Kidney (tissue), 14 donors: Measurements from ENCODE around the gene JADE3. TPM values are rescaled to one million over a fixed set of nuclear protein-coding genes. Genes with fewer than 3 reads are reported as not detected.

Experiments
- DNase-seq, 5 donors: peaks; one replicate each; pipeline ENCODE4 v3.0.0-alpha.2; 2013 to 2020
- FAIRE-seq: peaks from 2 replicates; lab custom pipeline; 2012; peaks lifted over from hg19 to GRCh38; lab: Jason Lieb, UNC
- H3K27ac ChIP-seq, 2 donors: one replicate each; pipeline ENCODE4 v1.7.0; 2013; ENCODE audit warnings: low read depth in 2 of 2, low read length in 2 of 2, inconsistent platforms in 1 of 2
- H3K27me3 ChIP-seq: one replicate; pipeline ENCODE4 v1.7.1; 2013; ENCODE audit warnings: low read length, inconsistent platforms; ENCODE audit not compliant: control insufficient read depth, insufficient read depth
- H3K36me3 ChIP-seq, 3 donors: one replicate each; pipeline versions ENCODE4 v1.7.0 to v1.7.1; 2013; ENCODE audit warnings: low read length in 3 of 3, control low read depth in 1 of 3, inconsistent platforms in 1 of 3; ENCODE audit not compliant: insufficient read depth in 3 of 3, control insufficient read depth in 2 of 3
- H3K4me1 ChIP-seq, 3 donors: one replicate each; pipeline versions ENCODE4 v1.7.0 to v1.7.1; 2013; ENCODE audit warnings: low read length in 3 of 3, inconsistent platforms in 1 of 3, low read depth in 1 of 3; ENCODE audit not compliant: control insufficient read depth in 2 of 3, insufficient read depth in 2 of 3
- H3K4me3 ChIP-seq, 3 donors: one replicate each; pipeline versions ENCODE4 v1.7.0 to v1.8.1; 2013; ENCODE audit warnings: low read length in 3 of 3, control low read depth in 1 of 3, inconsistent platforms in 1 of 3
- H3K9ac ChIP-seq, 3 donors: one replicate each; pipeline versions ENCODE4 v1.7.0 to v1.7.1; 2013; ENCODE audit warnings: low read length in 3 of 3, control low read depth in 1 of 3, inconsistent platforms in 1 of 3
- H3K9me3 ChIP-seq, 3 donors: one replicate each; pipeline versions ENCODE4 v1.7.0 to v1.7.1; 2013; ENCODE audit warnings: low read length in 3 of 3, control low read depth in 1 of 3, inconsistent platforms in 1 of 3; ENCODE audit not compliant: control insufficient read depth in 2 of 3, insufficient read depth in 1 of 3
- CTCF ChIP-seq: IDR thresholded peaks from 3 replicates; pipeline ENCODE4 v1.5.1; 2012; ENCODE audit warnings: mild to moderate bottlenecking, moderate library complexity, borderline replicate concordance; ENCODE audit not compliant: insufficient read depth; ENCODE audit errors: extremely low read depth
- intact Hi-C: fragments of 100-400 bp; cut with DNase I; formaldehyde crosslinking; loops from one replicate; pipeline ENCODE4 v1.11.1; 2022
- polyA plus RNA-seq: library from polyadenylated mRNA; stranded (reverse); fragments of 350-450 nt; fragmentation: Illumina TruSeq; extraction: RNeasy Lipid Tissue Mini Kit (QIAGEN cat#74804); gene quantifications from one replicate; pipeline ENCODE4 v1.2.3, GENCODE V29; 2014; ENCODE audit warnings: low read depth, low replicate concordance; ENCODE audit not compliant: insufficient read depth
- total RNA-seq: library from RNA; stranded (reverse); fragmentation: NEBNext Ultra II Directional; extraction: Animal tissue kit (Norgen Biotek cat#: 25700); gene quantifications from one replicate; pipeline ENCODE4 v1.2.1, GENCODE V29; 2021
- donor health status: control.
- donor health status: control.
- donor health status: control.
- donor health status: control.
- donor health status: control.
- donor health status: DM: yes; HTN: yes; CAD: no.
- donor health status: Normal renal cell carcinoma (clear cell type).

Gene JADE3
- total and polyA plus RNA-seq, 2 donors from 2014 or later: 3.2 to 13.1 TPM

GRCh38 chrX:46882266-46882665, 30.0 kb upstream of the JADE3 start:
- H3K36me3 ChIP-seq: no peaks in the 10 kb centered on the region
- no peak overlapping the region for H3K4me3 ChIP-seq
- intact Hi-C loops: no loop called here
- H3K9ac ChIP-seq: no peak overlapping the region
- no peak for DNase-seq
- FAIRE-seq: no peak
- H3K27me3 ChIP-seq: no peaks in the 10 kb centered on the region
- no peaks in the 10 kb centered on the region for H3K9me3 ChIP-seq
- no peak for TF ChIP-seq CTCF
- no peaks in the 10 kb centered on the region for H3K4me1 ChIP-seq
- H3K27ac ChIP-seq: no peak overlapping the region

DNA sequence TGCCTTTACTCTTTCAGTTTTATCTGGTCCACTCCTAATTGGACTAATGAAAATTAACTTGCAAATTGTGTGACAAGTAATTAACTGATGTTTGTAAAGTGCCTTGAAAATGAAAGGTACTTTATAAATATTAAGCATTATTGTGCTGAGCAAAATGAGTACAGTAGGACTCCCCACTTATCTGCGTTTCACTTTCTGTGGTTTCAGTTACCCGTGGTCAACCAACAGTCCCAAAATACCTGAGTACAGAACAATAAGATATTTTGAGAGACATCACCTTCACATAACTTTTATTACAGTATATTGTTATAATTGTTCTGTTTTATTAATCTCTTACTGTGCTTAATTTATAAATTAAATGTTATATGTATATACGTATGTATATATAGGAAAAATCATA, 27.4 kb upstream of the JADE3 start:
- H3K4me1 ChIP-seq: no peaks in the 10 kb centered on the region
- no peaks in the 10 kb centered on the region for H3K9me3 ChIP-seq
- no peak overlapping the region for H3K4me3 ChIP-seq
- DNase-seq (no peak), FAIRE-seq (peak; percentile 33)
- no peak overlapping the region for H3K9ac ChIP-seq
- no peak for TF ChIP-seq CTCF
- intact Hi-C loops: no loop called here
- no peaks in the 10 kb centered on the region for H3K27me3 ChIP-seq
- H3K36me3 ChIP-seq: no peaks in the 10 kb centered on the region
- H3K27ac ChIP-seq: no peak overlapping the region

DNA sequence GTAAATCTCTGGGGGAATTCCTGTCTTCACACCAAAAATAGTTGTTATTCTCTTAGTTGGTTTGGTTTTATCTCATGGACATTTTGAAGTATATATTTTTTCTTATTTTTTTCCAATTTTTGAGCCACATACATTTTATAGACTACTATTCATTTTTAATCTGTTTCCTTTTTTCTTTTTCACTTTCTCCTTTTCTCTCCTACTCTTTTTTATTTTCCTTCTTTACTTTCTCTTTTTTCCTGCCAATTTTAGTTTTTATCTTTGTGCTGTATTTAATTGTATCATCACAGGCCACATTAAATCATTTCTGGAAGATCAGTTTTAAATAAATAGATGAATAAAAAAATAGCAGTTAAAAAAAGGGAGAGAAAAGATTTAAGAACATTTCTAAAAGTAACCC, 14.0 kb upstream of the JADE3 start:
- TF ChIP-seq CTCF: no peak
- peak; percentile 11 for FAIRE-seq
- intact Hi-C loops: no loop called here

More for the DNA sequence above, 14.0 kb upstream of the JADE3 start:
- Histone ChIP-seq H3K9ac (no peak overlapping the region), H3K27ac (no peak overlapping the region), H3K4me3 (no peak overlapping the region), H3K27me3 (peaks cover 3% of the 10 kb centered on the region), H3K9me3 (no peaks in the 10 kb centered on the region), H3K4me1 (no peaks in the 10 kb centered on the region), H3K36me3 (no peaks in the 10 kb centered on the region)
- no peak for DNase-seq
